Measurements from ENCODE around the gene CADPS2. TPM values are rescaled to one million over a fixed set of nuclear protein-coding genes. Genes with fewer than 3 reads are reported as not detected.

The CADPS2 gene
- total and polyA plus RNA-seq, 2 of the 4 experiments (the other 2 are of a cell fraction): 0.10 to 0.54 TPM

- no peak for ATAC-seq (ENCODE audit: low read depth)
Observed at GRCh38 chr7:122448893-122449589, 437.2 kb downstream of the CADPS2 start.

More at GRCh38 chr7:122448893-122449589, 437.2 kb downstream of the CADPS2 start:
- H3K14ac ChIP-seq (replicated peaks; ENCODE audit: low read depth, low read length): no peak overlapping the region
- H2AFZ ChIP-seq (replicated peaks; ENCODE audit: low read length, poor library complexity): no peak overlapping the region
- BruUV-seq (replicated peaks): no TSS peak
- no peak overlapping the region for H2AK5ac ChIP-seq (ENCODE audit: low read depth, low read length)
- no peak overlapping the region for H3K27ac ChIP-seq (ENCODE audit: insufficient read depth, low read length)
- no CpG with 5 or more reads among the region's 5 CpGs for WGBS, 2 experiments (ENCODE audit: extremely low coverage in 2 of 2, insufficient read length in 1 of 2)
- no peak overlapping the region for H3K23ac ChIP-seq (ENCODE audit: low read depth, low read length)
- H3K4me2 ChIP-seq (ENCODE audit: low read depth, low read length): no peak overlapping the region
- no peaks in the 10 kb centered on the region for H3K79me1 ChIP-seq (ENCODE audit: low read depth in 1 of 2, low read length in 2 of 2)
- ChIA-PET CTCF (no interaction called here), POLR2A (ENCODE audit: unreplicated experiment) (no interaction called here)
- no peak overlapping the region for H4K8ac ChIP-seq (ENCODE audit: low read depth in 2 of 2, low read length in 2 of 2)
- no peak overlapping the region for H4K5ac ChIP-seq (ENCODE audit: low read depth, low read length)
- H4K20me1 ChIP-seq (ENCODE audit: insufficient read depth, low read length): no peaks in the 10 kb centered on the region
- no peak overlapping the region for H2BK120ac ChIP-seq (ENCODE audit: low read depth, low read length)
- intact Hi-C loops (cut with micrococcal nuclease) (no loop called here), in situ Hi-C loops (cut with MboI; ENCODE audit: low sequenced_read_pairs) (no loop called here), dilution Hi-C loops (cut with HindIII; ENCODE audit: low sequenced_read_pairs, unreplicated experiment) (no loop called here)
- TF ChIP-seq POLR2A (IDR thresholded peaks at IDR 0.05; ENCODE audit: low read depth, low read length) (no peak), CEBPB (IDR thresholded peaks at IDR 0.05; ENCODE audit: low read depth, low read length) (no peak), CTCF (conservative IDR thresholded peaks at IDR 0.05; ENCODE audit: low read depth, low read length) (no peak)
- H3K9me3 ChIP-seq (ENCODE audit: control insufficient read depth, insufficient read depth, low read length): no peaks in the 10 kb centered on the region
- H3K36me3 ChIP-seq (ENCODE audit: control insufficient read depth, insufficient read depth, low read length): no peaks in the 10 kb centered on the region
- H4K91ac ChIP-seq (ENCODE audit: insufficient read depth, low read depth, low read length): no peak overlapping the region
- H2BK5ac ChIP-seq (ENCODE audit: low read depth, low read length, poor library complexity, severe bottlenecking): no peak overlapping the region
- no peak for DNase-seq
- no peak overlapping the region for H3K56ac ChIP-seq (ENCODE audit: extremely low read depth, insufficient read depth, low read length)
- no peak overlapping the region for H2AK9ac ChIP-seq (replicated peaks; ENCODE audit: low read depth, low read length, poor library complexity)
- no peak overlapping the region for H3K4me3 ChIP-seq (ENCODE audit: insufficient read depth, low read depth, low read length)
- no peak overlapping the region for H3K18ac ChIP-seq (ENCODE audit: low read depth, low read length)
- H3K4ac ChIP-seq (ENCODE audit: low read depth, low read length): no peak overlapping the region
- H2BK20ac ChIP-seq (ENCODE audit: low read depth, low read length): no peak overlapping the region
- no peak overlapping the region for H2BK15ac ChIP-seq (ENCODE audit: low read depth, low read length)
- H3K4me1 ChIP-seq (ENCODE audit: control insufficient read depth, insufficient read depth, low read length): no peaks in the 10 kb centered on the region
- H3K9ac ChIP-seq (ENCODE audit: low read depth, low read length): no peak overlapping the region
- no peaks in the 10 kb centered on the region for H3K27me3 ChIP-seq (ENCODE audit: control insufficient read depth, insufficient read depth, low read length)
- H3K9me1 ChIP-seq (ENCODE audit: insufficient read depth, low read length): no peaks in the 10 kb centered on the region
